ENCODE data around the gene CFAP45.

CFAP45 gene

DNA sequence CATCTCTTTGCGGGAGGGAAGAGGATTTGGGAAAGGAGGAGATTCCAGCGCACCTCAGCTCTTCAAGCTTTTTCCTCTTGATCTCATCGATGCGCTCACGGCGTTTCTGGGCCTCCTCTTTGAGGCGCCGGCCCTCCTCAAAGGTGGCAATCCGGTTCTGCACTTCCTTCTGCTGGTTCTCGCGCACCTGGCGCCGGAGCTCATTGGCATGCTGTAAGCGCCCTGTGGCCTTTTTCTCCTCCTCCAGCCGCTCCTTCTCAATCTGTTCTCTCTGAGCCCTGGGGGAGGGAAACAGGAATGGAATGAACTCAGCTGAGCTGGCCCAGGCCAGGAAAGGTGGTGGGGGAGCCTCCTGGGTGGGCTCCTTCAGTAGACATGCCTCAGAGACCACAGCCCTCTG is 27.1 kb downstream of the CFAP45 start:
- no peak overlapping the region for H3K4me3 ChIP-seq (ENCODE audit: low read depth, low read length)
- DNase-seq (ENCODE audit: low read depth): no peak
- TF ChIP-seq, protein P1, sequence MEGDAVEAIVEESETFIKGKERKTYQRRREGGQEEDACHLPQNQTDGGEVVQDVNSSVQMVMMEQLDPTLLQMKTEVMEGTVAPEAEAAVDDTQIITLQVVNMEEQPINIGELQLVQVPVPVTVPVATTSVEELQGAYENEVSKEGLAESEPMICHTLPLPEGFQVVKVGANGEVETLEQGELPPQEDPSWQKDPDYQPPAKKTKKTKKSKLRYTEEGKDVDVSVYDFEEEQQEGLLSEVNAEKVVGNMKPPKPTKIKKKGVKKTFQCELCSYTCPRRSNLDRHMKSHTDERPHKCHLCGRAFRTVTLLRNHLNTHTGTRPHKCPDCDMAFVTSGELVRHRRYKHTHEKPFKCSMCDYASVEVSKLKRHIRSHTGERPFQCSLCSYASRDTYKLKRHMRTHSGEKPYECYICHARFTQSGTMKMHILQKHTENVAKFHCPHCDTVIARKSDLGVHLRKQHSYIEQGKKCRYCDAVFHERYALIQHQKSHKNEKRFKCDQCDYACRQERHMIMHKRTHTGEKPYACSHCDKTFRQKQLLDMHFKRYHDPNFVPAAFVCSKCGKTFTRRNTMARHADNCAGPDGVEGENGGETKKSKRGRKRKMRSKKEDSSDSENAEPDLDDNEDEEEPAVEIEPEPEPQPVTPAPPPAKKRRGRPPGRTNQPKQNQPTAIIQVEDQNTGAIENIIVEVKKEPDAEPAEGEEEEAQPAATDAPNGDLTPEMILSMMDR (IDR thresholded peaks at IDR 0.05; ENCODE audit: insufficient read depth, low read depth, low read length, missing control alignments): no peak

DNA sequence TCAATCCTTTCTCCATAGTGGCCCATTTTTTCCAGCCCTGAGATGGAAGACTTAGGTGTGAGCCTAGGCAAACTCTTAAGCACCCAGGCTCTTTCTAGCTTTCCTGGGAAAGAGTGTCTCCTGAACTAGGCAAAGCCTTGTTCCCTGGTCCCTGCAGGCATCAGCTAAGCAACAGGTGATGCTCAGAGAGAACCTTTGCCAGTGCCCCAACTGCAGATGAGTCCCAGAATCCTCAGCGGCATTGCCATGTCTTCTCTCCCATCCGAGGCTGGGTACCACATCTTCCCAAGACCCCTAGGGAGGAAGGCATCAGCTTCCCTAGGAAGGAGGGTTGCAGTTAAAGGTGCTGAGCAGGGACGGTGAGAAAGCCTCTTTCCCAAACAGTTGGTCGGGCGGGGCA is 29.3 kb downstream of the CFAP45 start:
- TF ChIP-seq, protein P1 (IDR thresholded peaks at IDR 0.05; ENCODE audit: insufficient read depth, low read depth, low read length, missing control alignments): no peak
- H3K4me3 ChIP-seq (ENCODE audit: low read depth, low read length): no peak overlapping the region
- DNase-seq (ENCODE audit: low read depth): no peak

DNA sequence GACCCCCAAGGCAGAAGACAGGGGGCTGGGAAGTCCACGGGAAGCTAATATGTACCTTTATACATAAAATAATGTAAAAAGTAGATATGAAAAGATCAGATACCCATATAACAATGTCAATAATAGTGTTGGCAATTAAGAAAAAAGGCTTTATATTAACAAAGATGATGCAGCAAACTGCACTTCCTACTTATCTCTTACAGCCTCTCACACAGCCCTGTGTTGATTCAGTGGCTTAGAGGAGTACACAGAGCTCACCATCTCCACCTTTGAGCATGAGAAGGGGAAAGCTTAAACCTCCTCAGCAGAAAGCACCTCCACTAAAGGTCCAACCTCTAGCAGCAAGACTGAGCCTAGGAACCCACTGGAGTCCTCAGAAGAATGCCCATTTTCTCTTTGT is 30.4 kb downstream of the CFAP45 start:
- TF ChIP-seq, protein P1 (IDR thresholded peaks at IDR 0.05; ENCODE audit: insufficient read depth, low read depth, low read length, missing control alignments): no peak
- H3K4me3 ChIP-seq (ENCODE audit: low read depth, low read length): no peak overlapping the region
- DNase-seq (ENCODE audit: low read depth): no peak

DNA sequence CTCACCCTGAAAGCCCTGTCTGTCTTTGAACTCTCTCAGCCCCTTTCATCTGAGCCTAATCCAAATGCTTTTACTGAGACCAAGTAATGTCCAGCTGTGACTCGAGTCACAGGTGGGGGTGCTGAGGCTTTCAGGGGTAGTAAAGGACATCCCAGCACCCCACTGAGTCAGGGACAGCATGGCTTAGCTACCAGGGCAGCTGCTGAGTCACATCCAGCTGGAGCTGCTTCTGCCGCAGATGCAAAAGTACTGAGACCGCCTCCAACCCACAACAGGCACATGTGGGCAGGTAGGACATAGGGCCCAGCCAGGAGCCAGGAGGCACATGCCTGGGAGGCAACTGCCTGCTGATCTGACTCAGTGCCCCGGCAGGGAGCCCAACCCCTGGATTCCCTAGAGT is 30.8 kb downstream of the CFAP45 start:
- H3K4me3 ChIP-seq (ENCODE audit: low read depth, low read length): no peak overlapping the region
- TF ChIP-seq, protein P1 (IDR thresholded peaks at IDR 0.05; ENCODE audit: insufficient read depth, low read depth, low read length, missing control alignments): no peak
- no peak for DNase-seq (ENCODE audit: low read depth)

DNA sequence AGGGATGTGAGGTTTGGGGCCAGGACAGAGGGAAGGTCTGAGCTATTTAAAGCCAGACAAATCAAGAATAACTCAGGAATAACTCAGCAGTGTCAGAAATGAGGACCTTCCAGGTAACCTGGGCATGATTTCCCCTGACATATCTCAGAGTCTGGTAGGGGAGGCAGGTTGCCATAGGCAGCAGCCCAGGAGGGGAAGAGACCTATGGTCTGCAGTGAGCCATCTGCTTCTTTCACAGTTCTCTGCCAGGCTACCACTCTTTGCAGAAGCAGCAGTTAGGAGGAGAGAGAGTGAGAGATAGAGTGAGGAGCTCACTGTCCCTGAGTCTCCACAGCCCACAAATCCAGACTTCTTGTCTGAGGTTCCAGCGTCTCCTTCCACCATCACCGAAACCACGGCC is 31.2 kb downstream of the CFAP45 start:
- TF ChIP-seq, protein P1 (IDR thresholded peaks at IDR 0.05; ENCODE audit: insufficient read depth, low read depth, low read length, missing control alignments): no peak
- H3K4me3 ChIP-seq (ENCODE audit: low read depth, low read length): no peak overlapping the region
- no peak for DNase-seq (ENCODE audit: low read depth)

DNA sequence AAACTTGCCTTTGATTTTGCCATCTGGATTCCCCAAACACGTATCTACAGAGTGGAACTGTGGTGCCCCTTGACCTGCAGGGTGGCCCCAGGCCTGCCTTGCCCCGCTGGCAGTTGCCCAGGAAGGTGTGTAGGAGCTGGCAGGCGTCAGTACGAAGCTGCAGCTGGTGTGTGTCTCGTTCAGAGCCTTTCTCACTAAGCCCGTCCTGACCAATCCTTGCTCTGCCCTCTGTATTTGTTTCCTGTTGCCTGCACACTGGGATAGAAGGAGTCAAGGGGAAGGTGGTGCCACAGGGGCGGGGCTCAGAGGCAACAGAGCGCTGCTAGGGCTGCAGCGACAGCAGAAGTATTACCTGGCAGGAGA is 32.3 kb downstream of the CFAP45 start:
- no peak for DNase-seq (ENCODE audit: low read depth)
- TF ChIP-seq, protein P1 (IDR thresholded peaks at IDR 0.05; ENCODE audit: insufficient read depth, low read depth, low read length, missing control alignments): no peak
- no peak overlapping the region for H3K4me3 ChIP-seq (ENCODE audit: low read depth, low read length)

DNA sequence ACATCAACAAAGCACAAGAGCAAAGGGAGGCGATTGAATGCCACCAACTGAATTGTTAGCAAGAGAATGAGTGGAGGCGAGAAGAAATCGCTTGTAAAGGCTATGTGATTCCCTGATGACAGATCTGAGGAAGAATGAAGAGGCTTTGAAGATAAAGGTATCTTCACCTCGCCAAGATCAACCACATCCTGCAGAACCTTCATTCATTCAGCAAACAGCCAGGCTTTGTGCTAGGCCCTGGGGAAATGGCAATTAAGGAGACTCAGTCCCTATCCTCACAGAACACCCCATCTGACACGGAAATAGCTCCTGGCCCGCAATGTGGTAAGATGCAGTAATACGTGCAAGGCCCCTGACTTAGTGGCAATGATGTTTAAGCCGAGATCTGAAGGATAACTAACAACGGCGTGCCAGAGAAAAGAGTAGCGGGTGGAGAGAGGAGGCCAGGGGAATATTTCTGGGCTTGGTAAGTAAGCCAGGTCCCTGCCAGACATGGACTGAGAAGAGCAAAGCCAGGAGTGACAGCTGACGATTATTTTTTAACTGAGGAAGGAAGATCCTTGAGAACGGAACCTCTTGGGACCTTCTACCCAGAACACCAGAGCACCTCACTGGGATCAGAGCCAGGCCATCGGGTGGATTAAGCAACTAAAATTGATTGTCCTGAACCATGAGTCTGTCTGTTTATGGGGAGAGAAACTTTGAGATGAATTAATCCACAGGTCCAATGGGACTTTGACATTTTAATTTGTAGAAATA is 32.9 kb downstream of the CFAP45 start:
- DNase-seq (ENCODE audit: low read depth): no peak
- H3K4me3 ChIP-seq (ENCODE audit: low read depth, low read length): no peak overlapping the region
- TF ChIP-seq, protein P1 (IDR thresholded peaks at IDR 0.05; ENCODE audit: insufficient read depth, low read depth, low read length, missing control alignments): no peak

All from GM12865 (cell line).